IPS-20b (cell line): ENCODE measurements around the gene CIB4.

Experiments
- H3K27ac ChIP-seq: one replicate; pipeline ENCODE4 v1.5.1; 2013; ENCODE audit warnings: low read length
- H3K27me3 ChIP-seq: 2 replicates; pipeline ENCODE4 v1.6.1; 2013; ENCODE audit warnings: mild to moderate bottlenecking, low read length, inconsistent platforms; ENCODE audit not compliant: insufficient read depth
- H3K36me3 ChIP-seq: 2 replicates; pipeline ENCODE4 v1.6.1; 2013; ENCODE audit warnings: low read depth, mild to moderate bottlenecking, inconsistent platforms, low read length, moderate library complexity; ENCODE audit not compliant: insufficient read depth
- H3K4me1 ChIP-seq: 2 replicates; pipeline ENCODE4 v1.6.1; 2013; ENCODE audit warnings: mild to moderate bottlenecking, control low read depth, inconsistent platforms, low read length, moderate library complexity; ENCODE audit not compliant: insufficient read depth
- H3K4me3 ChIP-seq: 2 replicates; pipeline ENCODE4 v1.5.1; 2013; ENCODE audit warnings: mild to moderate bottlenecking, low read length, inconsistent platforms
- H3K9ac ChIP-seq: 2 replicates; pipeline ENCODE4 v1.6.1; 2013; ENCODE audit warnings: low read depth, mild to moderate bottlenecking, inconsistent platforms, low read length, moderate library complexity
- H3K9me3 ChIP-seq: 2 replicates; pipeline ENCODE4 v1.6.1; 2013; ENCODE audit warnings: mild to moderate bottlenecking, low read depth, low read length, inconsistent platforms; ENCODE audit not compliant: insufficient read depth

Gene CIB4

GRCh38 chr2:26640781-26641564 lies at the start of gene CIB4:
CIB4 (minus strand) TSS chr2:26641366; CDS start chr2:26641314, 52 bp downstream.
- Histone ChIP-seq H3K4me3 (no peak within 1 kb of the TSS), H3K4me1 (no peaks in the 10 kb centered on the region; the same call in 1 of the 2 replicates), H3K27me3 (no peaks in the 10 kb centered on the region; the same call in 1 of the 2 replicates), H3K36me3 (no peaks in the 10 kb centered on the region), H3K9me3 (no peaks in the 10 kb centered on the region), H3K27ac (no peak within 1 kb of the TSS), H3K9ac (no peak within 1 kb of the TSS)

GRCh38 chr2:26687801-26688200 lies 46.6 kb upstream of the CIB4 start:
- Histone ChIP-seq H3K27me3 (peaks cover 48% of the 10 kb centered on the region), H3K36me3 (no peaks in the 10 kb centered on the region), H3K9ac (no peak overlapping the region), H3K27ac (no peak overlapping the region), H3K4me3 (no peak overlapping the region), H3K9me3 (no peaks in the 10 kb centered on the region), H3K4me1 (no peaks in the 10 kb centered on the region)

- Histone ChIP-seq H3K9ac (no peak overlapping the region), H3K36me3 (no peaks in the 10 kb centered on the region), H3K27me3 (peaks cover 47% of the 10 kb centered on the region), H3K9me3 (no peaks in the 10 kb centered on the region), H3K4me1 (no peaks in the 10 kb centered on the region), H3K4me3 (no peak overlapping the region), H3K27ac (no peak overlapping the region)
Measured at GRCh38 chr2:26687328-26687727, 46.2 kb upstream of the CIB4 start.

GRCh38 chr2:26685989-26686839 lies 45.0 kb upstream of the CIB4 start:
- H3K27ac ChIP-seq = no peak overlapping the region
- no peaks in the 10 kb centered on the region for H3K36me3 ChIP-seq
- no peak overlapping the region for H3K4me3 ChIP-seq
- H3K9me3 ChIP-seq = no peaks in the 10 kb centered on the region
- no peaks in the 10 kb centered on the region for H3K4me1 ChIP-seq
- no peak overlapping the region for H3K9ac ChIP-seq
- peaks cover 37% of the 10 kb centered on the region for H3K27me3 ChIP-seq

- no peak overlapping the region for H3K4me3 ChIP-seq
- H3K36me3 ChIP-seq = no peaks in the 10 kb centered on the region
- no peak overlapping the region for H3K27ac ChIP-seq
- no peaks in the 10 kb centered on the region for H3K9me3 ChIP-seq
- no peak overlapping the region for H3K9ac ChIP-seq
- peaks cover 28% of the 10 kb centered on the region for H3K27me3 ChIP-seq
- no peaks in the 10 kb centered on the region for H3K4me1 ChIP-seq
Measured at GRCh38 chr2:26685341-26685740, 44.2 kb upstream of the CIB4 start.

GRCh38 chr2:26683583-26683982 lies 42.4 kb upstream of the CIB4 start:
- Histone ChIP-seq H3K9me3 (no peaks in the 10 kb centered on the region), H3K27me3 (peaks cover 10% of the 10 kb centered on the region; the same call in 1 of the 2 replicates), H3K27ac (no peak overlapping the region), H3K4me3 (no peak overlapping the region), H3K9ac (no peak overlapping the region), H3K4me1 (no peaks in the 10 kb centered on the region), H3K36me3 (no peaks in the 10 kb centered on the region)

GRCh38 chr2:26682155-26682554 lies 41.0 kb upstream of the CIB4 start:
- peaks cover 7% of the 10 kb centered on the region; the same call in 1 of the 2 replicates for H3K27me3 ChIP-seq
- H3K9ac ChIP-seq = no peak overlapping the region
- no peak overlapping the region for H3K4me3 ChIP-seq
- no peak overlapping the region for H3K27ac ChIP-seq
- H3K36me3 ChIP-seq = no peaks in the 10 kb centered on the region
- H3K4me1 ChIP-seq = no peaks in the 10 kb centered on the region
- H3K9me3 ChIP-seq = no peaks in the 10 kb centered on the region

GRCh38 chr2:26681656-26682055 lies 40.5 kb upstream of the CIB4 start:
- H3K9ac ChIP-seq = no peak overlapping the region

GRCh38 chr2:26679867-26680266 lies 38.7 kb upstream of the CIB4 start:
- Histone ChIP-seq H3K9ac (no peak overlapping the region), H3K4me3 (no peak overlapping the region), H3K4me1 (no peaks in the 10 kb centered on the region), H3K27ac (no peak overlapping the region), H3K9me3 (no peaks in the 10 kb centered on the region), H3K27me3 (no peaks in the 10 kb centered on the region; the same call in 1 of the 2 replicates), H3K36me3 (no peaks in the 10 kb centered on the region)

More at GRCh38 chr2:26681656-26682055, 40.5 kb upstream of the CIB4 start:
- H3K27ac ChIP-seq = no peak overlapping the region
- peaks cover 3% of the 10 kb centered on the region; the same call in 1 of the 2 replicates for H3K27me3 ChIP-seq
- no peaks in the 10 kb centered on the region for H3K9me3 ChIP-seq
- no peaks in the 10 kb centered on the region for H3K36me3 ChIP-seq
- no peaks in the 10 kb centered on the region for H3K4me1 ChIP-seq
- H3K4me3 ChIP-seq = no peak overlapping the region

- Histone ChIP-seq H3K9me3 (no peaks in the 10 kb centered on the region), H3K27ac (no peak overlapping the region), H3K4me1 (no peaks in the 10 kb centered on the region), H3K9ac (no peak overlapping the region), H3K4me3 (no peak overlapping the region), H3K27me3 (no peaks in the 10 kb centered on the region; the same call in 1 of the 2 replicates), H3K36me3 (no peaks in the 10 kb centered on the region)
Measured at GRCh38 chr2:26678035-26678434, 36.9 kb upstream of the CIB4 start.

GRCh38 chr2:26675651-26676255 lies 34.6 kb upstream of the CIB4 start:
- H3K27ac ChIP-seq = no peak overlapping the region
- H3K27me3 ChIP-seq = no peaks in the 10 kb centered on the region; the same call in 1 of the 2 replicates
- no peaks in the 10 kb centered on the region for H3K9me3 ChIP-seq
- H3K4me3 ChIP-seq = no peak overlapping the region
- no peak overlapping the region for H3K9ac ChIP-seq
- no peaks in the 10 kb centered on the region for H3K4me1 ChIP-seq
- no peaks in the 10 kb centered on the region for H3K36me3 ChIP-seq
